GM18520 (cell line): Measurements from ENCODE around the gene EFEMP1.

ENCODE experiments used
- ATAC-seq: cut with Tn5 transposase; IDR thresholded peaks from one replicate; pipeline ENCODE4 v1.9.1; 2021; ENCODE audit not compliant: unreplicated experiment

Gene EFEMP1

GRCh38 chr2:55923091-55923981, at the start of gene EFEMP1:
Gene EFEMP1 (minus strand): TSS chr2:55923782. CDS start chr2:55922440, 1,342 bp downstream.
- ATAC-seq, result peak; percentile 58

- ATAC-seq, result no peak
Measured at GRCh38 chr2:55970500-55970899, 46.9 kb upstream of the EFEMP1 start.

GRCh38 chr2:55968941-55969340, 45.4 kb upstream of the EFEMP1 start:
- ATAC-seq, result no peak

GRCh38 chr2:55966401-55967118, 43.0 kb upstream of the EFEMP1 start:
- no peak for ATAC-seq

GRCh38 chr2:55965966-55966365, 42.4 kb upstream of the EFEMP1 start:
- no peak for ATAC-seq

- ATAC-seq, result no peak
Measured at GRCh38 chr2:55965276-55965675, 41.7 kb upstream of the EFEMP1 start.

GRCh38 chr2:55962915-55963314, 39.3 kb upstream of the EFEMP1 start:
- no peak for ATAC-seq

GRCh38 chr2:55961318-55961911, 37.8 kb upstream of the EFEMP1 start:
- ATAC-seq, result no peak

GRCh38 chr2:55958756-55959155, 35.2 kb upstream of the EFEMP1 start:
- no peak for ATAC-seq

- ATAC-seq, result no peak
Measured at GRCh38 chr2:55957142-55957541, 33.6 kb upstream of the EFEMP1 start.

- no peak for ATAC-seq
Measured at GRCh38 chr2:55954306-55955035, 30.9 kb upstream of the EFEMP1 start.

GRCh38 chr2:55952415-55952814, 28.8 kb upstream of the EFEMP1 start:
- ATAC-seq, result no peak

- ATAC-seq, result no peak
Measured at GRCh38 chr2:55951533-55951932, 28.0 kb upstream of the EFEMP1 start.

- ATAC-seq, result no peak
Measured at GRCh38 chr2:55949613-55950012, 26.0 kb upstream of the EFEMP1 start.

- no peak for ATAC-seq
Measured at GRCh38 chr2:55949211-55949610, 25.6 kb upstream of the EFEMP1 start.

- no peak for ATAC-seq
Measured at GRCh38 chr2:55948176-55948923, 24.8 kb upstream of the EFEMP1 start.

- no peak for ATAC-seq
Measured at GRCh38 chr2:55947752-55948151, 24.2 kb upstream of the EFEMP1 start.

GRCh38 chr2:55946793-55947192, 23.2 kb upstream of the EFEMP1 start:
- no peak for ATAC-seq

GRCh38 chr2:55943466-55943865, 19.9 kb upstream of the EFEMP1 start:
- ATAC-seq, result no peak

- no peak for ATAC-seq
Measured at GRCh38 chr2:55936351-55936750, 12.8 kb upstream of the EFEMP1 start.
